Measurements from ENCODE around the gene TFPT.
"Not testable (repeated sequence)": the region's sequence is repeated elsewhere in the genome, so short reads cannot be mapped to it uniquely, and the experiment has no call there.

TFPT gene

GRCh38 chr19:54114340-54115108 lies 933 bp downstream of the TFPT start:
- no peak for DNase-seq

- DNase-seq, result no peak
Observed at GRCh38 chr19:54109651-54110050, 5.8 kb downstream of the TFPT start.

GRCh38 chr19:54108496-54108895 lies 7.0 kb downstream of the TFPT start:
- DNase-seq, result no peak

- peak; percentile 12 for DNase-seq
Observed at GRCh38 chr19:54107876-54108490, 7.5 kb downstream of the TFPT start.

GRCh38 chr19:54106716-54107115 lies 8.7 kb downstream of the TFPT start:
- peak; percentile 20 for DNase-seq

- no peak for DNase-seq
Observed at GRCh38 chr19:54105796-54106195, 9.7 kb downstream of the TFPT start.

- DNase-seq, result no peak
Observed at GRCh38 chr19:54104998-54105715, 10.3 kb downstream of the TFPT start.

- DNase-seq, result peak; percentile 96
Observed at GRCh38 chr19:54102421-54103169, 12.9 kb downstream of the TFPT start, which contains the start of gene NDUFA3. TSS of gene NDUFA3 (plus strand) at chr19:54102855. CDS start at chr19:54102879, 24 bp downstream.

GRCh38 chr19:54100561-54100960 lies 14.9 kb downstream of the TFPT start, which contains the start of gene OSCAR:
TSS of gene OSCAR (minus strand) at chr19:54100803. CDS start at chr19:54100792, 11 bp downstream.
- DNase-seq, result no peak

GRCh38 chr19:54099903-54100255 lies 15.6 kb downstream of the TFPT start:
- DNase-seq, result not testable (repeated sequence)

- no peak for DNase-seq
Observed at GRCh38 chr19:54099190-54099902, 16.1 kb downstream of the TFPT start.

GRCh38 chr19:54096617-54097106 lies 18.8 kb downstream of the TFPT start:
- no peak for DNase-seq

- peak; percentile 60 for DNase-seq
Observed at GRCh38 chr19:54095859-54096616, 19.4 kb downstream of the TFPT start.

GRCh38 chr19:54095136-54095858 lies 20.2 kb downstream of the TFPT start:
- no peak for DNase-seq

- no peak for DNase-seq
Observed at GRCh38 chr19:54094426-54095000, 20.9 kb downstream of the TFPT start.

- DNase-seq, result no peak
Observed at GRCh38 chr19:54084410-54084809, 31.0 kb downstream of the TFPT start.

- DNase-seq, result no peak
Observed at GRCh38 chr19:54081032-54081431, 34.4 kb downstream of the TFPT start, which contains the start of gene TARM1. TSS of gene TARM1 (minus strand) at chr19:54081365. CDS start at chr19:54081340, 25 bp downstream.

GRCh38 chr19:54077334-54077733 lies 38.1 kb downstream of the TFPT start:
- no peak for DNase-seq

GRCh38 chr19:54074851-54075250 lies 40.6 kb downstream of the TFPT start:
- no peak for DNase-seq

- no peak for DNase-seq
Observed at GRCh38 chr19:54073829-54074228, 41.6 kb downstream of the TFPT start.
